ENCODE data around the gene NTM.

Gene NTM

GRCh38 chr11:131865860-131866259 lies 495.4 kb downstream of the NTM start:
- DNase-seq (ENCODE audit: low spot score), result no peak

DNA sequence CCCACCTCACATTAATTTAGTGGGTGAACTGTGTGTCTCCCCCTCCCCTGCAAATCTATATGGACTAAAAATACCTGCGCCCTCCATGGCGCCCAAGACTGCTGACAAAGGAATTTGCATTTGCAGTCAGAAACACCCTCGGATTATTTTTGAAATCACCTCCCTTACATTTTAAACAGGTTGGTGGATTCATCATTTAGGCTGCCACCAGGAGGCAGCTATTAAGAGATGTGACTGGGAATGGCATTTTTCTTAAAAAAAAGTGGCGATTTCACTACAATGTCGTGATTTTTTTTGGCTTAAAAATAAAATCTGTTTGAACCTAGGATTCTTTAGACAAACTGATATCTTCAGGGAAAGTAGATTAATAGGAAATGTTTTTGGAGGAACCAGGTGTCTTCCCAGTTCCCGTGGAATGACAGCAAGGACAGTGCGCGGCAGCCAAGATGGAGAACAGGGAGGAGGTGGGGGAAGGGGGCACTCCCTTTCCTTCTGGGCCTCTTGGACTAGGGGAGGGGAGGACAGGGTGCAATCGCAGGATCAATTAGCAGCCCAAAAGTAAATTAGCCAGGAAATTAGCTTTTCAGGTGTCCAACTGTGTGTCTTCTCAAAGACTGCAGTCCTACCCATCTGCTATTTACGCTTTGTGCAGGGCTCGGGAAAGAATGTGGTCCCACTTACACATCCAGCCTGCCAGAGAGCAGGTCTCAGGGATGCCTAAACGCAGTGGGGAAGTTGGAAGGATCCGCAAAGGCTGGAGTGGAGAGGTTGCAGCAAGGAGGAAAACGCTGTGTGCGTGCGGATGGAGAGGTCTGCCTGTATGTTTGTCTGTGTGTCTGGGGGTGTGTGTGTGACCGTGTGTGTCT lies 496.4 kb downstream of the NTM start:
- DNase-seq (ENCODE audit: low spot score), result no peak

DNA sequence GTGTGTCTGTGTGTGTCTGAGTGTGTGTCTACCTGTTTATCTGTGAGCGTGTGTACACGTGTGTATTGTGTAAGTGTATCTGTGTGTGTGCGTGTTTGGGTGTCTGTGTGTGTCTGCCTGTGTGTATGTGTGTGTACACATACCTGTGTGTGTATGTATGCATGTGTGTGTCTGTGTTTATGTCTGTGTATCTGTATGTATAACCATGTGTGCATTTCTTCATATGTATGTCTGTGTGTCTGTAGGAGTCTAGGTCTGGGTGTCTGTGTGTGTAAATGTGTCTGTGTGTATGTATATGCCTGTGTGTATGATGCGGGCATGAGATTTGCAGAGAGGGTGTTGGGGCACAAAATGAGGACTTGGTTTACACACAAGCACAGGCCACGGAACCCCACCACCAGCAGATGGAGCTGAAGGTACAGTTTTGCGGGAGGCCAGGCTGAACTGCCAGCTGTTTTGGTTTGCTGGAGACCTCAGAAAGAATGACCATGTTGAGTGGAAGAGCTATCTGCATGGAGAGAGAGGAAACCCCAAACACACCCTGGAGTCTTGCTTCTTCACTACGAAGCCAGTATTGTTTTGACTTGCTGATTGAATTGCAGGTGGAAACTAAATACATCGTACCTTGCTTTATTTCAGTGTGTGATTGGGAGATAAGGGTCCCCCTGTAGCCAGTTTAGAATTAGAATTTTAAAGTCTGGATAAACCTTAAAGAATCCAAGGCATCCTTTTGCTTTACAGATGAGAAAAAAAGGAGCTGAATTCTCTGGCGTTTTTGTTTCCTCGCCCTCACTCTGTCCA lies 497.2 kb downstream of the NTM start:
- peak; percentile 81 for DNase-seq (ENCODE audit: low spot score)

DNA sequence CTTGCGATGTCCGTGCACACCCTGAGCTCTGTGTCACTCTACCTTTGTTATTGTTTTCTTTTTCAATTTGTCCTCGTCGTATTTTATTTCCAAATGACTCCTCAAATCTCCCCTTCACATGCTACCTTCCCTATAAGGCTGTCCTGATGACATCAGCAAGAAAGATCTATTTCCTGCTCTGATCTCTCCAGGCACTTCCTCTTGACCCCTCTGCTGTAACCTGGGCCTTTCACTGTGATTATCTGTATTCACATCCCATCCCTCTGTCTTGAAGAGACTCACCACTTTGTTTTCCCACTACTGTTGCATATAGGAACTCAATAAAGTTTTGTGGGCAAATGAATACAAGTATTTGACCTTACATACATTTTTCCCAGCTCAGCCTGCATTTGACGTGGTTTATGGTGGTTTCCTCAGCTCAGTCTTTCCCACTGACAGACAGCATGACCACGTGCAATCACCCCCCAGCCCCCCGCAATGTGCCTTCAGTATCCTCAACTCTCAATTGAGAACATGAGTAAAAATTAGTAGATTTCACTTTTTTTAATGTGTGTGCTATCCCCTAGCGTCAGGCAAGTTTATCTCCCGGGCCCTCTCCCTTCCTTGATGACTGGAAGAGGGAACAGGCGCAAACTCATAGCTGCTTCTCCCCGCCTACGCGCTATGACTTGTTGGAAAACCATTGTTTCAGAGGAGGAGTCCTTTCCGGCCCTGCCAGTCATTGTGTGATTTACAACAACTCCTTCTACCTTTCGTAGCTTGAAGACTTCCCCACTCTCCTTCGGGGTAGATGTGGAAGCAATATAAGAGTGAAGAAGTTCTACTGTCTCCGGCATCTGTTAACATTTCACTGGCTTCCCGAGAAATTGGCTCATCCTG lies 498.5 kb downstream of the NTM start:
- DNase-seq (ENCODE audit: low spot score), result peak; percentile 36

- no peak for DNase-seq (ENCODE audit: low spot score)
Observed at GRCh38 chr11:131870305-131870704, 499.9 kb downstream of the NTM start.

GRCh38 chr11:131871006-131871405 lies 500.6 kb downstream of the NTM start:
- no peak for DNase-seq (ENCODE audit: low spot score)

DNA sequence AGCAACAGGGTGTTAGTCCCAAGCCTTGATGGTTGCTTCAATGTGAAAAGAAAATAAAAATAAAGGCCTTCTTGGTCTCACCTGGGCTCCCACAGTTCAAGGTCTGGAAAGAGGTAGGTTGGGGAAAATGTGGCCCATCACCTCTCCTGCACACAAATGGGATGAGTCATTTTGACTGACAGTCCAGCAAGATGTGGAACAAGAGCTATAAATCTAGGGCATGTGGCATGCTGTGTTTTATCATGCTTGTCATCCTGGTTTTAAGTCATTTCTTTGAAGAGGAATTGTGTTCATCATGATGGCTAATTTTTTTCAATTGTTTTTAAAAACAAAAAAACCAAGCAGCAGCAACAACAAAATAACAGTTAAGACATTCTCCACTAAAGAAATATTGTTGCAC lies 503.7 kb downstream of the NTM start:
- no peak for DNase-seq (ENCODE audit: low spot score)

DNA sequence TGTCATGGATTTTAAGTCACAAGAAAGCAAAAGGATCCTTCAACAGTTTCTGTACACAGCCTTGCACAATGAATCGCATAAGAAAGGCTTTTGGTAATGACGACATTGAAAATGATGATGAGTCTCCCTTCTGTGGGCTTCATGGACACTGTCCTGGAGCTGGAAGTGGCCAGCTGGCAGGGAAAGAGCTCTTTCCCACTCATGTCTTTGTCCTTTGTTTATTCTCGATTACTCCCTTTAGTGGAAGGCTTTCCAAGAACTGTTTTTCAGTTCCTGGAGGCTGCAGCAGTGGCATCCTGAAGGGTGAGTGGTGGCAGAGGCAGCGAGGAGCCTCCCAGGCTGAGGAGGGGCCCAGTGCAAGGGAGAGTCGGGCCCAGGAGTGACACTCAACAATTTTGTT lies 505.2 kb downstream of the NTM start:
- DNase-seq (ENCODE audit: low spot score), result no peak

- DNase-seq (ENCODE audit: low spot score), result no peak
Observed at GRCh38 chr11:131877246-131877942, 507.0 kb downstream of the NTM start.

- no peak for DNase-seq (ENCODE audit: low spot score)
Observed at GRCh38 chr11:131880316-131880715, 509.9 kb downstream of the NTM start.

DNA sequence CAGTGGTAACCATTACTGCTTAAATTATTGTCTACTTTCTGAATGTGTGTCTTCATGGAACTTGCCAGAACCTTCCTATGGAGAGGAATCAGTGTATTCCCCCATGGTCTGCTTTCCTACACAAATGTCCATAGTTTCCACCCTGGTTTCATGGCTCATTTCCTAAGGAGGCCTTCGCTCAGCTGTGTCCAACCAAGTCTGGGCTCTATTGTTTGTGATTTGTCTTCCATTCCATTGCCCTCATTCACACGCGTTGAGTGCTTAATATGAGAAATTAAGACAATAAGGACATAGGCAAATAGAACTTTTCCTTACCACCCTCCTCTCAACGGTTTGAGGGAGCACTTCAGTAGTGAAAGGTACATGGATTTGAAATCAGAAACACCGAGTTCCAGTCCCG lies 510.6 kb downstream of the NTM start:
- no peak for DNase-seq (ENCODE audit: low spot score)

DNA sequence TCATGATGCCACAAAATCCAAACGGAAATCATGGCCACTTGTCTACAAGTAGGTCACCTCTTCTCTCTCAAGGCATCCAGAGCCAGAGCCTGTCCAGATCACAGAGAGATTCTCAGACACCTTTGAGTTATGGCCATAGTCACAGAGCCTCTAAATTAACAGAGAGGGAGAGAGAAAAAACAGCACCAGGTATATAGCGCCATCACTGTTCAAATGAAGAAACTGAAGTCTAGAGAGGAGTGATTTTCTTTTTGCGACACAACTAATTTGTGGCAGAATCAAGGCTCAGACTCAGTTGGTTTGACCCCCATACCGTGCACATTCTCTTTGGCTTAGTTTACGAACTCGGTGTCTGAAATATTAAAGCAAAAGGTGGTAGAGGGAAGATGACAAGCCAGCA lies 512.9 kb downstream of the NTM start:
- no peak for DNase-seq (ENCODE audit: low spot score)

- DNase-seq (ENCODE audit: low spot score), result no peak
Observed at GRCh38 chr11:131884461-131885073, 514.2 kb downstream of the NTM start.

- no peak for DNase-seq (ENCODE audit: low spot score)
Observed at GRCh38 chr11:131885431-131885830, 515.0 kb downstream of the NTM start.

DNA sequence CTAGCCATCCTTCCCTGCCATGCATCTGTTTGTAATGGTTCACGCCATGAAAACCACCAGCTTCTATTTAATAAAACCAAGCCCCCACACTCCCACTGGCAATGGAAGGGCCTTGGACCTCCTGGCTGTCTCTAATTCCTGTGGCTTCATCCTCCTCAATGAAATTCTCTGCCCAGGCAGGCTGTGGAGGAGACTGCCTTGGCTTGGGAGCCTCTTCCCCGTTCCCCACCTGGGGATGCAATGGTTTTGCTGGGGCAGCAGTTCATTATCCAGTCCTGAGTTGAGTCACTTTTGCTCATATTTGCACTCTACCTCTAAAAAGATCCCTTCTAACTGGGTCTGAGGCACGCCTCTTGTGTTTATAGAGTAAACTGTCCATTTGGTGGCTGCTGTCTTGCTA lies 515.8 kb downstream of the NTM start:
- DNase-seq (ENCODE audit: low spot score), result no peak

DNA sequence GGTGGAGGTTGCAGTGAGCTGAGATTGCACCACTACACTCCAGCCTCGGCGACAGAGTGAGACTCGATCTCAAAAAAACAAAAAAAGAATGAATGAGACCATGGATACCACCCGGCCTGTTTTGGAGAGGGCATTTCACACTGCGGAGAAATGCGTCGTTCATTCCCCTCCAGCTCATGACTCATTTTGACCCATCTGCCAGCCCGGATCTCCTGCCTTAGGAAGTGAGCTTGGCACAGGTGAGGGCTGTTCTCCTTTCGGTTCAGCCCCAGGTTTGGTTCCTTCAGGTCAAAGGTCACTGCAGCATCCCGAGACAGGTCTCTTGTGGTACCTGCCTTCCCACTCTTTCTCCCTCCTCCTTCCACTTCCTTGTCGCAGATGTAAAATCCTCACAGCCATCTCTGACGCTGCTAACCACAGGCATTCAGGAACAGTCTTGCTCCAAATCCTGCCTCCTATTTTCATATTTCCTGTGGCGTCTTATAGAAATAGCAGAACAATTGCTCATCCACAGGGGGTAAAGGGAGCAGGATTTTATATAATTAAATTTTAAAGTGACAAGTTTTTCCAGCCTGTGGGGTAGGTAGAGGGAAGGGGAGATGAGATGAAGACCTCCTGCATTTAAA lies 517.9 kb downstream of the NTM start:
- DNase-seq (ENCODE audit: low spot score), result no peak

- peak; percentile 23 for DNase-seq (ENCODE audit: low spot score)
Observed at GRCh38 chr11:131889146-131889577, 518.7 kb downstream of the NTM start.

DNA sequence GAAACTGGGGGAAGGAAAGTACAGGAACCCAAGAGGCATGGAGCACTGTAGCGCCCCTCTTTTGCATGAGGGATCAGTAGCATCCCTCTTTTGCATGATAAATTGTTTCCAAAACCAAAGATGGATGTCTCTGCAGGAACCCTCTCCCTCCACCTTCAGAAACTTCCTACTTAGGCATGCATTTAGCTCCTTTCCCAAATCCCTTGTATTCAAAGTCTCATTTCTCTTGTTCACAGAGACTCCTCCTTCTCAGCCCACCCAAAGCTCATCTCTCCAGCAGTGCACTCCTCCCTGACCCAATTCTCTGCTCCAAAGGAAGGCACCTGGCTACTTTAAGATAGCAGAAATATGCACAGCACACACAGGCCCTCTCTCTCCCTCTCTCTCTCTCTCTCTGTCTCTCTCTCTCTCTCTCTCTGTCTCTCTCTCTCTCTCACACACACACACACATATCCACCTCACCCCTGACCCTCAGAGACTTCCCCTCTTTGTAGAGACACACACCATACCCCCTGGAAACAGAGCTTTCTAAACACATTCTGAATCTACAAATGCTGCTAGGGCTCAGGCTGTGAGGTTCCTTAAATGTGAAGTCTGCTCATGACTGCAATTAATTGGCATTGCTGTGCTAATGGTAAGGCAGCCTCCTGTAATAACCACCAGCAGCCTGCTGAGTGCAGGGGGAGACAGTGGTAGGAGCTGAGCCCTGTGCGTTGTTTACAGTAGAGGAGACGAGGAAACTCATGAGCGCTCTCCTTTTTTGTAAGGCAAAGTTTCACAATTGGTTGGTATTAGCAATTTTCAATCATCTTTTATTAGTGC lies 519.6 kb downstream of the NTM start:
- DNase-seq (ENCODE audit: low spot score), result peak; percentile 23

DNA sequence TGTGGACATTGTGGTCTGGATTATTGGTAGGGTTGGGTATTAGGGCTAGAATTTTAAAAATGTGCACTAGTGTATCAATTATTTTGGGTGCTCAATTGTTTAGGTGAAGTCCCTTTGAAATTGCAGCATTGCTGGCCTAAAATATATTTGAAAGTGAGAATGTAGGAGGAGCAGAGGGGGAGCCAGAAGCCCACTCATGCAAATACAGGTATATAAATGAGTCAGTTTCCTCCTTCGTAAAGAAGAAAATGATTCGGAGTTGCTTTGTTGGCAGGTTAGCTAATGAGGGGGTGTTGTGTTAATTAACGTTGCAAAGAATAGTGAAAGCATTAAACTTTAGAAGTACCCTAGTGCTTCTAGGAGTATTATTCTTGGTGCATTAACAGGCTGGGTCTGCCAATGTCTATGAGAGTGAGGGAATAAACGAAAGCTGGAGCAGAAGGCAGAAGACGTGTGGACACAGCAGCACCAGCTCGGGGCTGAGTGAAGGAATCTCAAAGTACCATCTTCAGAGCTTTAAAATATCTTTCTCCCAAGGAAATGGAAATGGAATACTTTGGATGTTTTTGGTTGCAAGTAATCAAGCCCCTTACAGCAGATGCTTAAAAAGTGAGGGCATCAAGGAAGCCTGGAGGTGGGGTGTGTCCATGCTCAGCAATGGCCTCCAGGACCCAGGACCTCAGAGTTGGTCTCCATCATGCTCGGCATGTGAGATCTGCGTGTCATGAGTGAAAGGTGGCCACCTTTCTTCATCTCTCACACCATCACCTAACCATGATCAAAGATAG lies 522.9 kb downstream of the NTM start:
- DNase-seq (ENCODE audit: low spot score), result no peak

Measured in iPS-NIHi11 (cell line).